ENCODE data around the gene PROS1. TPM values are rescaled to one million over a fixed set of nuclear protein-coding genes. Genes with fewer than 3 reads are reported as not detected.
A peak's percentile ranks its signal among the peaks of the same experiment; 100 is the strongest.

PROS1 gene
- total RNA-seq, 4 donors from 2014 or later, result 2.2 to 25.5 (median 12.9) TPM

- TF ChIP-seq CTCF (IDR thresholded peaks at IDR 0.05), result no peak
- no peak for TF ChIP-seq POLR2AphosphoS5 (IDR thresholded peaks at IDR 0.05)
- no peak for TF ChIP-seq EP300 (IDR thresholded peaks at IDR 0.05; ENCODE audit: low read depth)
- TF ChIP-seq POLR2A (IDR thresholded peaks at IDR 0.05), result no peak
- in situ Hi-C loops (cut with MboI; ENCODE audit: low pct_ligation_motif_present in 1 of 4, low pct_unique_long_range_greater_than_20kb in 1 of 4, low sequenced_read_pairs in 3 of 4), result no loop called here
- DNase-seq, result no peak
- no peaks in the 10 kb centered on the region for H3K9me3 ChIP-seq
- no peak overlapping the region for H3K4me3 ChIP-seq
- peaks cover 0 to 12% (median 11%) of the 10 kb centered on the region in 4 donors for H3K4me1 ChIP-seq
- 92 to 96% methylated on average over 3 to 5 of the region's 5 CpGs for WGBS, 2 donors (ENCODE audit: low coverage in 1 of 2)
- no peaks in the 10 kb centered on the region for H3K27me3 ChIP-seq
- no peak overlapping the region for H3K27ac ChIP-seq
- H3K36me3 ChIP-seq, result no peaks in the 10 kb centered on the region
- intact Hi-C loops (cut with DNase I; ENCODE audit: low total_unique reads), result no loop called here
These were observed 10.9 kb upstream of the PROS1 start for GRCh38 chr3:93984618-93985017.

GRCh38 chr3:93983408-93983807 is 9.7 kb upstream of the PROS1 start:
- no peak for DNase-seq
- TF ChIP-seq POLR2AphosphoS5 (IDR thresholded peaks at IDR 0.05) (no peak), CTCF (IDR thresholded peaks at IDR 0.05) (no peak), POLR2A (IDR thresholded peaks at IDR 0.05) (no peak), EP300 (IDR thresholded peaks at IDR 0.05; ENCODE audit: low read depth) (no peak)
- in situ Hi-C loops (cut with MboI; ENCODE audit: low pct_ligation_motif_present in 1 of 4, low pct_unique_long_range_greater_than_20kb in 1 of 4, low sequenced_read_pairs in 3 of 4), result no loop called here
- peaks cover 0 to 16% (median 14%) of the 10 kb centered on the region in 4 donors for H3K4me1 ChIP-seq
- WGBS, 2 donors (ENCODE audit: low coverage in 1 of 2), result 91 to 97% methylated on average over 3 of the region's 3 CpGs
- H3K9me3 ChIP-seq, result no peaks in the 10 kb centered on the region
- H3K27ac ChIP-seq, result no peak overlapping the region
- no peak overlapping the region for H3K4me3 ChIP-seq
- no peaks in the 10 kb centered on the region for H3K27me3 ChIP-seq
- intact Hi-C loops (cut with DNase I; ENCODE audit: low total_unique reads), result no loop called here
- H3K36me3 ChIP-seq, result no peaks in the 10 kb centered on the region

GRCh38 chr3:93981649-93982048 is 8.0 kb upstream of the PROS1 start:
- Histone ChIP-seq H3K27me3 (no peaks in the 10 kb centered on the region), H3K36me3 (no peaks in the 10 kb centered on the region), H3K9me3 (no peaks in the 10 kb centered on the region), H3K4me1 (peaks cover 0 to 16% (median 14%) of the 10 kb centered on the region in 4 donors), H3K27ac (no peak overlapping the region), H3K4me3 (no peak overlapping the region)
- DNase-seq, result no peak
- intact Hi-C loops (cut with DNase I; ENCODE audit: low total_unique reads) (no loop called here), in situ Hi-C loops (cut with MboI; ENCODE audit: low pct_ligation_motif_present in 1 of 4, low pct_unique_long_range_greater_than_20kb in 1 of 4, low sequenced_read_pairs in 3 of 4) (no loop called here)
- TF ChIP-seq EP300 (IDR thresholded peaks at IDR 0.05; ENCODE audit: low read depth) (no peak), POLR2A (IDR thresholded peaks at IDR 0.05) (no peak), CTCF (IDR thresholded peaks at IDR 0.05) (no peak), POLR2AphosphoS5 (IDR thresholded peaks at IDR 0.05) (no peak)
- WGBS, 2 donors (ENCODE audit: low coverage in 1 of 2), result 91 to 95% methylated on average over 11 to 13 of the region's 13 CpGs

GRCh38 chr3:93979850-93980676 is 6.4 kb upstream of the PROS1 start, which contains the start of gene ARL13B:
TSS of gene ARL13B (plus strand) at chr3:93980155. CDS start at chr3:93980424, 269 bp downstream.
- Histone ChIP-seq H3K27me3 (no peaks in the 10 kb centered on the region), H3K36me3 (no peaks in the 10 kb centered on the region), H3K4me1 (peaks cover 0 to 16% (median 14%) of the 10 kb centered on the region in 4 donors), H3K4me3 (peak within 1 kb of the TSS; percentile 73 to 91 (median 82)), H3K27ac (peak within 1 kb of the TSS; percentile 90 to 96 (median 94)), H3K9me3 (no peaks in the 10 kb centered on the region)
- in situ Hi-C loops (cut with MboI; ENCODE audit: low pct_ligation_motif_present in 1 of 4, low pct_unique_long_range_greater_than_20kb in 1 of 4, low sequenced_read_pairs in 3 of 4), result loop anchor here in 1 of 4 donors (10.0 kb wide), 1 partner anchor 85 kb away; the partner anchor contains the start of genes DHFR2 and NSUN3
- TF ChIP-seq POLR2A (IDR thresholded peaks at IDR 0.05) (peak; percentile 79), POLR2AphosphoS5 (IDR thresholded peaks at IDR 0.05) (peak; percentile 86 to 90 (median 88)), CTCF (IDR thresholded peaks at IDR 0.05) (no peak), EP300 (IDR thresholded peaks at IDR 0.05; ENCODE audit: low read depth) (no peak)
- intact Hi-C loops (cut with DNase I; ENCODE audit: low total_unique reads), result no loop called here
- 0% methylated on average over 1 to 66 of the region's 66 CpGs for WGBS, 2 donors (ENCODE audit: low coverage in 1 of 2)
- peak; percentile 98 for DNase-seq
